WERI-Rb-1 (cell line): ENCODE data around the gene CDH23.

Experiments used
- DNase-seq: peaks from one replicate; pipeline ENCODE4 v3.0.0-alpha.2; 2020
- H3K27ac ChIP-seq: fragments of 250-450 bp; sonication (Bioruptor Pico); 2 replicates; pipeline ENCODE4 v1.5.1; 2020; ENCODE audit warnings: mild to moderate bottlenecking, moderate library complexity
- H3K27me3 ChIP-seq: fragments of 250-450 bp; sonication (Bioruptor Pico); 2 replicates; pipeline ENCODE4 v1.5.1; 2021; ENCODE audit warnings: mild to moderate bottlenecking, low read depth, moderate library complexity; ENCODE audit not compliant: insufficient read depth, severe bottlenecking
- H3K36me3 ChIP-seq: fragments of 250-450 bp; sonication (Bioruptor Pico); 2 replicates; pipeline ENCODE4 v1.5.1; 2020; ENCODE audit warnings: mild to moderate bottlenecking, moderate library complexity
- H3K4me3 ChIP-seq: 2 replicates; pipeline ENCODE4 v1.5.1; 2011; ENCODE audit warnings: low read depth, mild to moderate bottlenecking, control low read depth, low read length
- H3K9me3 ChIP-seq: fragments of 250-450 bp; sonication (Bioruptor Pico); 2 replicates; pipeline ENCODE4 v1.5.1; 2021; ENCODE audit warnings: mild to moderate bottlenecking, moderate library complexity; ENCODE audit not compliant: severe bottlenecking
- TF ChIP-seq, protein P1 (sequence below): IDR thresholded peaks from 2 replicates; pipeline ENCODE4 v1.5.1; 2011; ENCODE audit warnings: low read depth, mild to moderate bottlenecking, control low read depth, inconsistent platforms, low read length

The CDH23 gene

GRCh38 chr10:71846816-71847215 is 450.1 kb downstream of the CDH23 start:
- H3K4me3 ChIP-seq, result no peak overlapping the region
- no peak overlapping the region for H3K27ac ChIP-seq
- TF ChIP-seq, protein P1, sequence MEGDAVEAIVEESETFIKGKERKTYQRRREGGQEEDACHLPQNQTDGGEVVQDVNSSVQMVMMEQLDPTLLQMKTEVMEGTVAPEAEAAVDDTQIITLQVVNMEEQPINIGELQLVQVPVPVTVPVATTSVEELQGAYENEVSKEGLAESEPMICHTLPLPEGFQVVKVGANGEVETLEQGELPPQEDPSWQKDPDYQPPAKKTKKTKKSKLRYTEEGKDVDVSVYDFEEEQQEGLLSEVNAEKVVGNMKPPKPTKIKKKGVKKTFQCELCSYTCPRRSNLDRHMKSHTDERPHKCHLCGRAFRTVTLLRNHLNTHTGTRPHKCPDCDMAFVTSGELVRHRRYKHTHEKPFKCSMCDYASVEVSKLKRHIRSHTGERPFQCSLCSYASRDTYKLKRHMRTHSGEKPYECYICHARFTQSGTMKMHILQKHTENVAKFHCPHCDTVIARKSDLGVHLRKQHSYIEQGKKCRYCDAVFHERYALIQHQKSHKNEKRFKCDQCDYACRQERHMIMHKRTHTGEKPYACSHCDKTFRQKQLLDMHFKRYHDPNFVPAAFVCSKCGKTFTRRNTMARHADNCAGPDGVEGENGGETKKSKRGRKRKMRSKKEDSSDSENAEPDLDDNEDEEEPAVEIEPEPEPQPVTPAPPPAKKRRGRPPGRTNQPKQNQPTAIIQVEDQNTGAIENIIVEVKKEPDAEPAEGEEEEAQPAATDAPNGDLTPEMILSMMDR, result no peak
- no peak for DNase-seq
- no peaks in the 10 kb centered on the region for H3K9me3 ChIP-seq
- no peaks in the 10 kb centered on the region for H3K27me3 ChIP-seq
- H3K36me3 ChIP-seq, result peaks cover 18% of the 10 kb centered on the region

- Histone ChIP-seq H3K27me3 (no peaks in the 10 kb centered on the region), H3K4me3 (no peak overlapping the region), H3K27ac (no peak overlapping the region), H3K36me3 (peaks cover 18% of the 10 kb centered on the region), H3K9me3 (no peaks in the 10 kb centered on the region)
- no peak for DNase-seq
- TF ChIP-seq, protein P1, result no peak
Measured at GRCh38 chr10:71847418-71847817, 450.7 kb downstream of the CDH23 start.

GRCh38 chr10:71848325-71849275 is 451.9 kb downstream of the CDH23 start:
- Histone ChIP-seq H3K9me3 (no peaks in the 10 kb centered on the region), H3K27me3 (no peaks in the 10 kb centered on the region), H3K36me3 (peaks cover 18% of the 10 kb centered on the region), H3K27ac (no peak overlapping the region), H3K4me3 (no peak overlapping the region)
- TF ChIP-seq, protein P1, result no peak
- no peak for DNase-seq

DNA sequence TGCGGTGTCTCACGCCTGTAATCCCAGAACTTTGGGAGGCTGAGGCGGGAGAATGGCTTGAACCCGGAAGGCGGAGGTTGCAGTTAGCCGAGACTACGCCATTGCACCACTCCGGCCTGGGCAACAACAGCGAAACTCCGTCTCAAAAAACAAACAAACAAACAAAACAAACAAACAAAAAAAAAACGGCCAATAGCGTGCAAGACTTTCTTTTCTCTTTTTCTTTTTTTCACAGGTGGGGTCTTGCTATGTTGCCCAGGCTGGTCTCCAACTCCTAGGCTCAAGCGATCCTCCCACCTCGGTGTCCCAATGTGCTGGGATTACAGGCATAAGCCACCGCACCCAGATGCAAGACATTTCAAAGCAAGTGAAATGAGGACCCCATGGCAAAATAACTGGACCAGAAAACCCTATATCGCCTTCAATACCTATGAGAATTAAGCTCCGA is 452.8 kb downstream of the CDH23 start:
- no peak overlapping the region for H3K4me3 ChIP-seq
- H3K36me3 ChIP-seq, result peaks cover 18% of the 10 kb centered on the region
- DNase-seq, result no peak
- TF ChIP-seq, protein P1, result no peak
- H3K27me3 ChIP-seq, result no peaks in the 10 kb centered on the region
- H3K27ac ChIP-seq, result no peak overlapping the region
- no peaks in the 10 kb centered on the region for H3K9me3 ChIP-seq

- no peaks in the 10 kb centered on the region for H3K9me3 ChIP-seq
- peak overlapping the region; percentile 91 for H3K27ac ChIP-seq
- H3K27me3 ChIP-seq, result no peaks in the 10 kb centered on the region
- peak overlapping the region; percentile 59 for H3K4me3 ChIP-seq
- DNase-seq, result no peak
- H3K36me3 ChIP-seq, result peaks cover 15% of the 10 kb centered on the region
- TF ChIP-seq, protein P1, result no peak
Measured at GRCh38 chr10:71850021-71850742, 453.5 kb downstream of the CDH23 start.
